ENCODE measurements around the gene MEIS1. TPM values are rescaled to one million over a fixed set of nuclear protein-coding genes. Genes with fewer than 3 reads are reported as not detected.

Gene MEIS1
- 19.6 and 28.7 TPM in 2 replicates for total RNA-seq (2014; rRNA removed; shearing (Covaris generic))

DNA sequence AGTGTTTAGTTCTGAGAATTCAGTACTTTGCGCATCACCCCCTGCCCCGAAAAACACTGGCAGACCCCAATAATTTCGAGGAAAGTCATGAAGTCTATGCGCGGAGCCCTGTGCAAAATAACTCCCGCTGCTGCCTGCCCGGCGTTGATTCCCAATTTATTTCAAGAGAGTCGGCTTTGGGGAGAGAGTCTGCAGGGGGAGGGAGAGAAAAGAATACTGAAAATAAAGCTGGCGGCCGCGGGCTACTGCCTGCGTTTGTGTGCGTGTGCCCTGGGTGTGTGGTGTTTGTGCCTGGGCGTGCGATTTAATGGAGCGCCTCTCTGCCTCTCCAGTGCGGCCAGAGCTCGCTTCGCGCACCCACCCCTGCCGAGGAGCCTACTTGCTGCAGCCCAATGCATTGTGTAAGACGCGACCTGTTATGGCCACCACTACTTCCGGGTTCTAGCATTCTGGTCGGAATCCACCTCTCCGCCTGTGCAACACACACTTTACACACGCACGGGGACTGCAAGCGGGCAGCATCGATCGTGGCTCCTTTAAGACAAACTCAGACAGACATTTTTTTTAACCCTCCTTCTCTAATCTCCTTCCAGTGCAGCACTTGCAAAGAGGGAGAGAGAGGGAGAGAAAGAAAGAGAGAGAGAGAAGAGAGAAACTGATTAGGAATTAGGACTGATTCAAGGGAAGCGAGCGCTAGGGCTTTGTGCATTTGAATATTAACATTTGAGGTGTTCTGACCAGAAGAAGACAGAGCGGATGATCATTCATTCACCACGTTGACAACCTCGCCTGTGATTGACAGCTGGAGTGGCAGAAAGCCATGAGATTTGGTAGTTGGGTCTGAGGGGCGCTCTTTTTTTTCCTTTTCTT lies at the start of gene MEIS1:
MEIS1 (plus strand) TSS at position 447 of the 870 bp plus-strand sequence. CDS start 732 bp downstream, outside the sequence.

